PC-3 (cell line): Measurements from ENCODE around the gene SLC2A4RG. TPM values are rescaled to one million over a fixed set of nuclear protein-coding genes. Genes with fewer than 3 reads are reported as not detected.

Experiments
- ATAC-seq: fragments of 200-7000 bp; cut with Tn5 transposase; 2 replicates; pipeline ENCODE4 v1.9.1; 2020; ENCODE audit warnings: mild to moderate bottlenecking, moderate library complexity
- BruUV-seq: library from RNA; stranded (reverse); fragments of 400-500 nt; replicated peaks from 2 replicates; lab custom pipeline; 2021; lab: Mats Ljungman, UMichigan
- CTCF ChIA-PET: fragments of 300-600 bp; sonication (Branson Sonifier 250); formaldehyde crosslinking; loops from one replicate; lab custom pipeline; 2022; ENCODE audit warnings: antibody characterized with exemption; lab: Charles Lee
- POLR2A ChIA-PET: fragments of 300-600 bp; sonication (Branson Sonifier 250); formaldehyde crosslinking; loops from one replicate; lab custom pipeline; 2022; ENCODE audit warnings: antibody characterized with exemption; ENCODE audit not compliant: unreplicated experiment; lab: Charles Lee
- DNase-seq: peaks from one replicate; pipeline ENCODE4 v3.0.0-alpha.2; 2015
- H2AFZ ChIP-seq: fragments of 300-600 bp; sonication (generic); 2 replicates; pipeline ENCODE4 v1.6.0; 2016; ENCODE audit warnings: antibody characterized with exemption, low read length
- H3F3A ChIP-seq: fragments of 300-600 bp; sonication (generic); one replicate; pipeline ENCODE4 v1.6.0; 2017; ENCODE audit warnings: antibody characterized with exemption, low read length, control low read depth, mild to moderate bottlenecking; ENCODE audit not compliant: unreplicated experiment
- H3K27ac ChIP-seq: fragments of 300-600 bp; sonication (generic); 2 replicates; pipeline ENCODE4 v1.5.1; 2016; ENCODE audit warnings: mild to moderate bottlenecking, low read length
- H3K27me3 ChIP-seq: fragments of 300-600 bp; sonication (generic); 2 replicates; pipeline ENCODE4 v1.6.1; 2016; ENCODE audit warnings: low read length, mixed read lengths
- H3K36me3 ChIP-seq: fragments of 300-600 bp; sonication (generic); 2 replicates; pipeline ENCODE4 v1.6.1; 2016; ENCODE audit warnings: low read depth, mixed run types, low read length, mixed read lengths
- H3K4me1 ChIP-seq: fragments of 300-600 bp; sonication (generic); 2 replicates; pipeline ENCODE4 v1.5.1; 2016; ENCODE audit warnings: low read length; ENCODE audit not compliant: insufficient read depth
- H3K4me2 ChIP-seq: fragments of 300-600 bp; sonication (generic); 2 replicates; pipeline ENCODE4 v1.6.0; 2016; ENCODE audit warnings: low read length
- H3K4me3 ChIP-seq: fragments of 300-600 bp; sonication (generic); 2 replicates; pipeline ENCODE4 v1.5.1; 2016; ENCODE audit warnings: mild to moderate bottlenecking, low read length, mixed read lengths
- H3K79me2 ChIP-seq: fragments of 300-600 bp; sonication (generic); 2 replicates; pipeline ENCODE4 v1.6.1; 2017; ENCODE audit warnings: low read length, mixed read lengths
- H3K9ac ChIP-seq: fragments of 300-600 bp; sonication (generic); 2 replicates; pipeline ENCODE4 v1.6.0; 2016; ENCODE audit warnings: mild to moderate bottlenecking, low read length
- H3K9me2 ChIP-seq: fragments of 300-600 bp; sonication (generic); replicated peaks from 2 replicates; pipeline ENCODE4 v1.6.1; 2016; ENCODE audit warnings: mixed run types, low read length, mixed read lengths
- H3K9me3 ChIP-seq: fragments of 300-600 bp; sonication (generic); 2 replicates; pipeline ENCODE4 v1.6.1; 2016; ENCODE audit warnings: low read length, mixed read lengths
- H4K20me1 ChIP-seq: fragments of 300-600 bp; sonication (generic); 2 replicates; pipeline ENCODE4 v1.6.1; 2016; ENCODE audit warnings: low read length, mixed read lengths
- EZH2 ChIP-seq: fragments of 300-600 bp; sonication (generic); IDR thresholded peaks from one replicate; pipeline ENCODE4 v1.6.1; 2017; ENCODE audit warnings: antibody characterized with exemption, mild to moderate bottlenecking, low read length; ENCODE audit not compliant: unreplicated experiment
- EZH2phosphoT487 ChIP-seq: fragments of 300-600 bp; sonication (generic); IDR thresholded peaks from 2 replicates; pipeline ENCODE4 v1.6.1; 2018; ENCODE audit warnings: mild to moderate bottlenecking, antibody characterized with exemption, low read length, borderline replicate concordance
- intact Hi-C: fragments of 100-400 bp; cut with micrococcal nuclease; formaldehyde crosslinking; loops from 2 replicates; pipeline ENCODE4 v1.9.0; 2023
- total RNA-seq: library from RNA; depleted of rRNA; stranded (reverse); fragments of >200 nt; gene quantifications from 2 replicates; pipeline ENCODE4 v1.2.3, GENCODE V29; 2014
- TF ChIP-seq, protein P1 (sequence below): fragments of 300-600 bp; sonication (generic); conservative IDR thresholded peaks from 2 replicates; pipeline ENCODE4 v1.5.1; 2017; ENCODE audit warnings: antibody characterized with exemption, low read depth, mild to moderate bottlenecking, low read length

The SLC2A4RG gene
- total RNA-seq, 1 experiment from 2014 or later: 116 TPM

DNA sequence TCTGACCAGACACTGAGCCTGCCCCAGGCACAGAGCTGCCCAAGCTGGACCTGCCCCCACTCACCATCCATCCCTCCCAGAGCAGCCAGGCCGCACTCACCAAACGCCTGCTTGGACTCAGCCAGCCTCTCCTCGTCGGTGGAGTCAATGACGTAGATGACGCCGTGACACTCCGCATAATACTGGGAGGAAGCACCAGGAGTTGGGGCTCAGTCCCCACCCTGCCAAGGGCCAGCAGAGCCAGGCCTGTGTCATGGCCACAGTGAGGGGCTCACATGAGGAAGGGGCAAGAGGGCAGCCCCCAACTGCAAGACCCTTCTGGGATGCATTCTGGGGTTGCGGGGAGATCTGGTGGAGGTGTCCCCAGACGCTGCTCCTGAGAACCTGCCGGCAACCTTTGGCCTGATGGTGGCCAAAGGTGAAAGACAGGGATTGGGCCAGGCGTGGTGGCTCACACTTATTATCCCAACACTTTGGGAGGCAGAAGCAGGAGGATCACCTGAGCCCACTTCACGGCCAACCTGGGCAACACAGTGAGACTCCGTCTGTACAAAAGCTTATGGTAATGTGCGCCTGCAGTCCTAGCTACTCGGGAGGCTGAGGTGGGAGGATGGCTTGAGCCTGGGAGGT lies 37.4 kb upstream of the SLC2A4RG start:
- H3F3A ChIP-seq: no peaks in the 10 kb centered on the region
- peaks cover 33% of the 10 kb centered on the region for H3K79me2 ChIP-seq
- peaks cover 38% of the 10 kb centered on the region for H3K4me1 ChIP-seq
- no peak overlapping the region for H3K4me2 ChIP-seq
- H4K20me1 ChIP-seq: no peaks in the 10 kb centered on the region
- H3K9me2 ChIP-seq: no peaks in the 10 kb centered on the region
- ATAC-seq: no peak
- POLR2A ChIA-PET: interaction anchor here (0.6 kb wide), 1 partner anchor 163 kb away, joined by 9 read pairs; the partner anchor contains the start of gene TPD52L2
- no TSS peak for BruUV-seq
- intact Hi-C loops: no loop called here
- H3K9me3 ChIP-seq: no peaks in the 10 kb centered on the region
- H3K27ac ChIP-seq: no peak overlapping the region
- TF ChIP-seq, protein P1, sequence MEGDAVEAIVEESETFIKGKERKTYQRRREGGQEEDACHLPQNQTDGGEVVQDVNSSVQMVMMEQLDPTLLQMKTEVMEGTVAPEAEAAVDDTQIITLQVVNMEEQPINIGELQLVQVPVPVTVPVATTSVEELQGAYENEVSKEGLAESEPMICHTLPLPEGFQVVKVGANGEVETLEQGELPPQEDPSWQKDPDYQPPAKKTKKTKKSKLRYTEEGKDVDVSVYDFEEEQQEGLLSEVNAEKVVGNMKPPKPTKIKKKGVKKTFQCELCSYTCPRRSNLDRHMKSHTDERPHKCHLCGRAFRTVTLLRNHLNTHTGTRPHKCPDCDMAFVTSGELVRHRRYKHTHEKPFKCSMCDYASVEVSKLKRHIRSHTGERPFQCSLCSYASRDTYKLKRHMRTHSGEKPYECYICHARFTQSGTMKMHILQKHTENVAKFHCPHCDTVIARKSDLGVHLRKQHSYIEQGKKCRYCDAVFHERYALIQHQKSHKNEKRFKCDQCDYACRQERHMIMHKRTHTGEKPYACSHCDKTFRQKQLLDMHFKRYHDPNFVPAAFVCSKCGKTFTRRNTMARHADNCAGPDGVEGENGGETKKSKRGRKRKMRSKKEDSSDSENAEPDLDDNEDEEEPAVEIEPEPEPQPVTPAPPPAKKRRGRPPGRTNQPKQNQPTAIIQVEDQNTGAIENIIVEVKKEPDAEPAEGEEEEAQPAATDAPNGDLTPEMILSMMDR: no peak
- no peak for TF ChIP-seq EZH2
- TF ChIP-seq EZH2phosphoT487: no peak
- CTCF ChIA-PET: no interaction called here
- H3K27me3 ChIP-seq: no peaks in the 10 kb centered on the region
- no peak overlapping the region for H2AFZ ChIP-seq
- H3K9ac ChIP-seq: no peak overlapping the region
- H3K4me3 ChIP-seq: no peak overlapping the region
- no peak for DNase-seq
- H3K36me3 ChIP-seq: peaks cover 28% of the 10 kb centered on the region

DNA sequence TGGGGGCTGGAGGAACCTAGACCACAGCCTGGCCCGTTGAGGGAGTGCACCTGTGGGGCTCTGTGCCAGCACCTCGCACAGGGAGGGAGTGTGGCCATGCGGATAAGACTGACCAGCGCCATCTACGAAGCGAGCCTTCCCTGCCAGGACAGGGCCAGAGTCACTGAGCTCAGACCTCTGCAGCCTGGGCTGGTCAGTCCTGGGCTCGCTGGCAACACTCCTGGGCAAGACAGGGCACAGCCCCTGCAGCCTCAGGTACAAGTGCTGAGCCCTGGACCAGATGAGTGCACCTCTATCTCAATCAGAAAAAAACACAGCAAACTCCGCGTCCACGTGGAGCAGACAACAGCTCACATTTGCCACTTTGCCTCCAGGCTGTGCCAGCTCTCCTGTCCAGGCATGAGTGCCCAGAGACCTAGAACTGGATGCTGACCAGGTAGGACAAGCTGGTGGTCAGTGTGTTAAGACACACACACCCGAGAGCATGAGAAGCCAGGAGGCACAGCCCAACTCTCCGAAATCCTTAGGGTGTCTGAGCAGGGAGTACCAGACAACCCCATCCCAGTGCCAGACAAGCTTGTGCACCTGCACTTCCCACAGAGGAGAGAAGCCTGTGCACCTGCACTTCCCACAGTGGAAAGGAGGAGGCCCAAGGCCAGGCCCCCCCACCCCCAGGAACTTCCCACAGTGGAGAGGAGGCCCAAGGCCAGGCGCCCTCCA lies 36.7 kb upstream of the SLC2A4RG start:
- intact Hi-C loops: no loop called here
- peaks cover 28% of the 10 kb centered on the region for H3K36me3 ChIP-seq
- no peak overlapping the region for H3K4me2 ChIP-seq
- peaks cover 30% of the 10 kb centered on the region for H3K4me1 ChIP-seq
- ATAC-seq (no peak), DNase-seq (no peak)
- no peaks in the 10 kb centered on the region for H4K20me1 ChIP-seq
- CTCF ChIA-PET: interaction anchor here (0.5 kb wide), 1 partner anchor 88 kb away, joined by 5 read pairs; no protein-coding TSS in a partner anchor
- no peak overlapping the region for H3K9ac ChIP-seq
- BruUV-seq: no TSS peak
- H3K27me3 ChIP-seq: no peaks in the 10 kb centered on the region
- TF ChIP-seq, protein P1: no peak
- TF ChIP-seq EZH2: no peak
- no peaks in the 10 kb centered on the region for H3K9me2 ChIP-seq
- H3K79me2 ChIP-seq: peaks cover 36% of the 10 kb centered on the region
- no peak overlapping the region for H3K4me3 ChIP-seq
- POLR2A ChIA-PET: no interaction called here
- H3F3A ChIP-seq: no peaks in the 10 kb centered on the region
- no peak overlapping the region for H2AFZ ChIP-seq
- no peaks in the 10 kb centered on the region for H3K9me3 ChIP-seq
- no peak overlapping the region for H3K27ac ChIP-seq

DNA sequence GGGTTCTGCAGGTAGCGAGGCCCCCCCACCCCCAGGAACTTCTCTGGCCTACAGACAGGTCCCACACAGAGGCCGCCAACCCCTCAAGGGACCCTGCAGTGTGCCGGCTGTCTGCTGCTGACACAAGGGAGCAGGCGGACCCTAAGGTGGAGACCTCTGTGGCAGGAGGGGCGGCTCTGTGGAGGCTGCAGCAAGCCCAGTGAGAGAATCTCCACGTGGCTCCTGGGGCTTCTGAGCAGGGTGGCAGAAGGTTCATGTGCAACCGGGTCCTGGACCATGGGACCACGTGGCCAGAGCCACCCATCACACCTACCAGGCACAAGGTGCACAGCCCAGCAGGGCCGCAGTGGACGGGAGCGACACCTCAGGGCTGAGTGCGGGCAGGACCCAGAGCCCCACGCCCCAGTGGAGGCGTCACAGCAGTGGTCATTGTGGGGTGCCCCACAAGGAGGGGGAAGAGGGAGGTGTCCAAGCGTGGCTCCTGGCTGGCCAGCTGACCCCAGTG lies 36.1 kb upstream of the SLC2A4RG start:
- POLR2A ChIA-PET: no interaction called here
- H3K9me2 ChIP-seq: no peaks in the 10 kb centered on the region
- H3K9ac ChIP-seq: no peak overlapping the region
- peaks cover 40% of the 10 kb centered on the region for H3K79me2 ChIP-seq
- no peak overlapping the region for H3K4me3 ChIP-seq
- no peaks in the 10 kb centered on the region for H3F3A ChIP-seq
- no peak overlapping the region for H3K27ac ChIP-seq
- no peaks in the 10 kb centered on the region for H3K27me3 ChIP-seq
- intact Hi-C loops: no loop called here
- no peak overlapping the region for H2AFZ ChIP-seq
- CTCF ChIA-PET: no interaction called here
- no peak for TF ChIP-seq EZH2phosphoT487
- ATAC-seq: no peak
- no TSS peak for BruUV-seq
- peaks cover 28% of the 10 kb centered on the region for H3K36me3 ChIP-seq
- H4K20me1 ChIP-seq: no peaks in the 10 kb centered on the region
- peaks cover 24% of the 10 kb centered on the region for H3K4me1 ChIP-seq
- no peak for DNase-seq
- no peaks in the 10 kb centered on the region for H3K9me3 ChIP-seq
- no peak overlapping the region for H3K4me2 ChIP-seq
